22Rv1 (cell line): Measurements from ENCODE around the gene TF.

Experiments
- H3K27ac ChIP-seq: fragments of 450-650 bp; 2 replicates; pipeline ENCODE4 v1.5.1; 2017
- CTCF ChIP-seq: fragments of 450-650 bp; IDR thresholded peaks from 2 replicates; pipeline ENCODE4 v1.5.1; 2017; ENCODE audit warnings: mild to moderate bottlenecking
- ZFX ChIP-seq: fragments of 450-650 bp; IDR thresholded peaks from 2 replicates; pipeline ENCODE4 v1.6.1; 2017; ENCODE audit warnings: antibody characterized with exemption, borderline replicate concordance

Gene TF

GRCh38 chr3:133745981-133746711 lies at the start of gene TF:
TSS of gene TF (plus strand) at chr3:133746393. CDS start at chr3:133746441, 48 bp downstream.
- no peak within 1 kb of the TSS for H3K27ac ChIP-seq
- no peak for TF ChIP-seq CTCF
- no peak for TF ChIP-seq ZFX

- TF ChIP-seq CTCF (no peak), ZFX (no peak)
Observed at GRCh38 chr3:133697960-133698359, 48.2 kb upstream of the TF start.

GRCh38 chr3:133699467-133699866 lies 46.7 kb upstream of the TF start:
- no peak overlapping the region for H3K27ac ChIP-seq
- no peak for TF ChIP-seq ZFX
- TF ChIP-seq CTCF: no peak

More at GRCh38 chr3:133697960-133698359, 48.2 kb upstream of the TF start:
- no peak overlapping the region for H3K27ac ChIP-seq

GRCh38 chr3:133699903-133700302 lies 46.3 kb upstream of the TF start:
- TF ChIP-seq ZFX (no peak), CTCF (no peak)
- no peak overlapping the region for H3K27ac ChIP-seq

GRCh38 chr3:133700351-133700750 lies 45.8 kb upstream of the TF start:
- TF ChIP-seq ZFX (no peak), CTCF (no peak)
- no peak overlapping the region for H3K27ac ChIP-seq

GRCh38 chr3:133701435-133702358 lies 44.5 kb upstream of the TF start:
- TF ChIP-seq CTCF: no peak
- no peak for TF ChIP-seq ZFX
- H3K27ac ChIP-seq: no peak overlapping the region

GRCh38 chr3:133703915-133704314 lies 42.3 kb upstream of the TF start:
- TF ChIP-seq ZFX (no peak), CTCF (no peak)
- H3K27ac ChIP-seq: no peak overlapping the region
